ENCODE data around the gene APPL2. TPM values are rescaled to one million over a fixed set of nuclear protein-coding genes. Genes with fewer than 3 reads are reported as not detected.
A peak's percentile ranks its signal among the peaks of the same experiment; 100 is the strongest.

APPL2 gene
- total and polyA plus RNA-seq, 4 experiments from 2014 or later = 8.8 to 61.0 (median 35.6) TPM

- Mint-ChIP-seq H3K4me1 (peaks cover 16 to 20% (median 17%) of the 10 kb centered on the region in 4 donors), H3K36me3 (peaks cover 0 to 5% of the 10 kb centered on the region in 2 donors), H3K9me3 (no peaks in the 10 kb centered on the region), H3K4me3 (no peak overlapping the region), H3K27me3 (peaks cover 0 to 3% of the 10 kb centered on the region in 2 donors), H3K27ac (no peak overlapping the region)
- no peak for DNase-seq
- Histone ChIP-seq H3K27me3 (ENCODE audit: insufficient read depth, low read length) (no peaks in the 10 kb centered on the region), H3K4me1 (ENCODE audit: insufficient read depth, low read length) (peaks cover 19% of the 10 kb centered on the region), H3K4me3 (ENCODE audit: low read length in 2 of 2) (no peak overlapping the region), H3K27ac (ENCODE audit: low read depth, low read length) (no peak overlapping the region), H3K36me3 (ENCODE audit: insufficient read depth, low read length) (no peaks in the 10 kb centered on the region), H3K9me3 (ENCODE audit: control insufficient read depth in 1 of 2, low read length in 2 of 2) (no peaks in the 10 kb centered on the region)
- CTCF ChIA-PET (ENCODE audit: partially characterized antibody) = no interaction called here
- intact Hi-C loops (cut with micrococcal nuclease) = loop anchor here (5.0 kb wide), 1 partner anchor 1063 kb away; the partner anchor contains the start of gene TCP11L2
- POLR2A ChIA-PET (ENCODE audit: partially characterized antibody) = no interaction called here
Measured at GRCh38 chr12:105239304-105239703, 3.3 kb upstream of the APPL2 start.

- Mint-ChIP-seq H3K9me3 (no peaks in the 10 kb centered on the region), H3K4me3 (no peak overlapping the region), H3K4me1 (peaks cover 30 to 35% (median 32%) of the 10 kb centered on the region in 4 donors), H3K27me3 (no peaks in the 10 kb centered on the region), H3K27ac (no peak overlapping the region), H3K36me3 (peaks cover 0 to 5% of the 10 kb centered on the region in 2 donors)
- intact Hi-C loops (cut with micrococcal nuclease) = loop anchor here (2.0 to 5.0 kb wide), 2 partner anchors 93 to 1065 kb away; partner anchors contain the start of genes C12orf75 and TCP11L2
- ChIA-PET CTCF (ENCODE audit: partially characterized antibody) (no interaction called here), POLR2A (ENCODE audit: partially characterized antibody) (no interaction called here)
- Histone ChIP-seq H3K27me3 (ENCODE audit: insufficient read depth, low read length) (no peaks in the 10 kb centered on the region), H3K9me3 (ENCODE audit: control insufficient read depth in 1 of 2, low read length in 2 of 2) (no peaks in the 10 kb centered on the region), H3K27ac (ENCODE audit: low read depth, low read length) (no peak overlapping the region), H3K4me3 (ENCODE audit: low read length in 2 of 2) (no peak overlapping the region), H3K4me1 (ENCODE audit: insufficient read depth, low read length) (peaks cover 35% of the 10 kb centered on the region), H3K36me3 (ENCODE audit: insufficient read depth, low read length) (no peaks in the 10 kb centered on the region)
- DNase-seq = no peak
Measured at GRCh38 chr12:105237666-105238065, 1.7 kb upstream of the APPL2 start.

- no peaks in the 10 kb centered on the region for H3K27me3 ChIP-seq (ENCODE audit: insufficient read depth, low read length)
- peak in 2 of 5 donors; percentile 6 to 29 for DNase-seq
- Mint-ChIP-seq H3K27me3 (no peaks in the 10 kb centered on the region), H3K4me1 (peaks cover 32 to 51% (median 41%) of the 10 kb centered on the region in 4 donors), H3K4me3 (peak overlapping the region; percentile 90 to 97 (median 94)), H3K9me3 (no peaks in the 10 kb centered on the region), H3K27ac (peak overlapping the region; percentile 90 to 95 (median 92)), H3K36me3 (peaks cover 10 to 11% of the 10 kb centered on the region in 2 donors)
- peak overlapping the region; percentile 63 to 69 for H3K4me3 ChIP-seq (ENCODE audit: low read length in 2 of 2)
- H3K36me3 ChIP-seq (ENCODE audit: insufficient read depth, low read length) = no peaks in the 10 kb centered on the region
- intact Hi-C loops (cut with micrococcal nuclease) = loop anchor here (5.0 kb wide), 1 partner anchor 1067 kb away; the partner anchor contains the start of gene TCP11L2
- H3K27ac ChIP-seq (ENCODE audit: low read depth, low read length) = peak overlapping the region; percentile 56
- H3K4me1 ChIP-seq (ENCODE audit: insufficient read depth, low read length) = peaks cover 39% of the 10 kb centered on the region
- no peaks in the 10 kb centered on the region for H3K9me3 ChIP-seq (ENCODE audit: control insufficient read depth in 1 of 2, low read length in 2 of 2)
- ChIA-PET CTCF (ENCODE audit: partially characterized antibody) (interaction anchor here (1.1 to 1.2 kb wide), 2 partner anchors 9 to 148 kb away, joined by 3 to 4 read pairs; no protein-coding TSS in a partner anchor), POLR2A (ENCODE audit: partially characterized antibody) (interaction anchor here (0.8 to 2.7 kb wide), 13 partner anchors 8 to 1394 kb away, joined by 3 to 35 read pairs (median 4); partner anchors contain the start of genes C12orf75, HSP90B1, NFYB and NT5DC3)
Measured at GRCh38 chr12:105235281-105235731, 668 bp downstream of the APPL2 start.

GRCh38 chr12:105234197-105234596 lies 1.8 kb downstream of the APPL2 start:
- intact Hi-C loops (cut with micrococcal nuclease) = no loop called here
- no peaks in the 10 kb centered on the region for H3K9me3 Mint-ChIP-seq
- ChIA-PET CTCF (ENCODE audit: partially characterized antibody) (no interaction called here), POLR2A (ENCODE audit: partially characterized antibody) (interaction anchor here (2.7 kb wide), 1 partner anchor 7 kb away, joined by 9 read pairs; no protein-coding TSS in a partner anchor)
- peak overlapping the region in 6 of 7 donors; percentile 27 to 92 (median 79) for H3K27ac Mint-ChIP-seq
- DNase-seq = no peak
- H3K4me1 ChIP-seq (ENCODE audit: insufficient read depth, low read length) = peaks cover 39% of the 10 kb centered on the region
- H3K36me3 Mint-ChIP-seq = peaks cover 11 to 20% of the 10 kb centered on the region in 2 donors
- no peaks in the 10 kb centered on the region for H3K27me3 Mint-ChIP-seq
- H3K27ac ChIP-seq (ENCODE audit: low read depth, low read length) = no peak overlapping the region
- H3K4me1 Mint-ChIP-seq = peaks cover 36 to 53% (median 43%) of the 10 kb centered on the region in 4 donors
- no peaks in the 10 kb centered on the region for H3K9me3 ChIP-seq (ENCODE audit: control insufficient read depth in 1 of 2, low read length in 2 of 2)
- H3K4me3 ChIP-seq (ENCODE audit: low read length in 2 of 2) = no peak overlapping the region
- peaks cover under 1% of the 10 kb centered on the region for H3K36me3 ChIP-seq (ENCODE audit: insufficient read depth, low read length)
- peak overlapping the region; percentile 50 to 97 (median 94) for H3K4me3 Mint-ChIP-seq
- no peaks in the 10 kb centered on the region for H3K27me3 ChIP-seq (ENCODE audit: insufficient read depth, low read length)

- intact Hi-C loops (cut with micrococcal nuclease) = no loop called here
- peaks cover 20 to 28% of the 10 kb centered on the region in 2 donors for H3K36me3 Mint-ChIP-seq
Measured at GRCh38 chr12:105233041-105233905, 2.7 kb downstream of the APPL2 start.

GRCh38 chr12:105231396-105231795 lies 4.6 kb downstream of the APPL2 start:
- no peak for DNase-seq
- Histone ChIP-seq H3K36me3 (ENCODE audit: insufficient read depth, low read length) (peaks cover 12% of the 10 kb centered on the region), H3K9me3 (ENCODE audit: control insufficient read depth in 1 of 2, low read length in 2 of 2) (no peaks in the 10 kb centered on the region), H3K4me3 (ENCODE audit: low read length in 2 of 2) (no peak overlapping the region), H3K27me3 (ENCODE audit: insufficient read depth, low read length) (no peaks in the 10 kb centered on the region), H3K4me1 (ENCODE audit: insufficient read depth, low read length) (peaks cover 34% of the 10 kb centered on the region), H3K27ac (ENCODE audit: low read depth, low read length) (no peak overlapping the region)
- peaks cover 38 to 61% (median 49%) of the 10 kb centered on the region in 4 donors for H3K4me1 Mint-ChIP-seq
- H3K9me3 Mint-ChIP-seq = no peaks in the 10 kb centered on the region
- H3K27me3 Mint-ChIP-seq = no peaks in the 10 kb centered on the region
- no peak overlapping the region for H3K4me3 Mint-ChIP-seq
- intact Hi-C loops (cut with micrococcal nuclease) = no loop called here
- no peak overlapping the region for H3K27ac Mint-ChIP-seq
- H3K36me3 Mint-ChIP-seq = peaks cover 33 to 38% of the 10 kb centered on the region in 2 donors
- POLR2A ChIA-PET (ENCODE audit: partially characterized antibody) = no interaction called here
- CTCF ChIA-PET (ENCODE audit: partially characterized antibody) = no interaction called here

More at GRCh38 chr12:105233041-105233905, 2.7 kb downstream of the APPL2 start:
- Mint-ChIP-seq H3K4me3 (peak overlapping the region in 5 of 8 donors; percentile 29 to 94 (median 39)), H3K27me3 (no peaks in the 10 kb centered on the region), H3K9me3 (no peaks in the 10 kb centered on the region), H3K4me1 (peaks cover 36 to 57% (median 46%) of the 10 kb centered on the region in 4 donors), H3K27ac (peak overlapping the region in 2 of 7 donors; percentile 21 to 92)
- Histone ChIP-seq H3K36me3 (ENCODE audit: insufficient read depth, low read length) (peaks cover 10% of the 10 kb centered on the region), H3K4me3 (ENCODE audit: low read length in 2 of 2) (no peak overlapping the region), H3K27me3 (ENCODE audit: insufficient read depth, low read length) (no peaks in the 10 kb centered on the region), H3K27ac (ENCODE audit: low read depth, low read length) (no peak overlapping the region), H3K9me3 (ENCODE audit: control insufficient read depth in 1 of 2, low read length in 2 of 2) (no peaks in the 10 kb centered on the region), H3K4me1 (ENCODE audit: insufficient read depth, low read length) (peaks cover 39% of the 10 kb centered on the region)
- DNase-seq = no peak
- CTCF ChIA-PET (ENCODE audit: partially characterized antibody) = no interaction called here
- POLR2A ChIA-PET (ENCODE audit: partially characterized antibody) = no interaction called here

GRCh38 chr12:105229371-105229770 lies 6.6 kb downstream of the APPL2 start:
- Mint-ChIP-seq H3K4me1 (peaks cover 31 to 55% (median 42%) of the 10 kb centered on the region in 4 donors), H3K4me3 (no peak overlapping the region), H3K27me3 (no peaks in the 10 kb centered on the region), H3K27ac (no peak overlapping the region), H3K36me3 (peaks cover 38 to 46% of the 10 kb centered on the region in 2 donors), H3K9me3 (no peaks in the 10 kb centered on the region)
- Histone ChIP-seq H3K36me3 (ENCODE audit: insufficient read depth, low read length) (peaks cover 12% of the 10 kb centered on the region), H3K27ac (ENCODE audit: low read depth, low read length) (no peak overlapping the region), H3K9me3 (ENCODE audit: control insufficient read depth in 1 of 2, low read length in 2 of 2) (no peaks in the 10 kb centered on the region), H3K27me3 (ENCODE audit: insufficient read depth, low read length) (no peaks in the 10 kb centered on the region), H3K4me1 (ENCODE audit: insufficient read depth, low read length) (peaks cover 21% of the 10 kb centered on the region), H3K4me3 (ENCODE audit: low read length in 2 of 2) (no peak overlapping the region)
- ChIA-PET POLR2A (ENCODE audit: partially characterized antibody) (no interaction called here), CTCF (ENCODE audit: partially characterized antibody) (no interaction called here)
- DNase-seq = no peak
- intact Hi-C loops (cut with micrococcal nuclease) = no loop called here
